A549 (cell line): ENCODE results near the gene CD276. TPM values are rescaled to one million over a fixed set of nuclear protein-coding genes. Genes with fewer than 3 reads are reported as not detected.

ENCODE experiments used
- ATAC-seq, 2 experiments: fragments of 200-7000 bp in 1 of 2; fragments of >200 bp in 1 of 2; cut with Nextera tagmentation in 1 of 2; cut with Tn5 transposase in 1 of 2; 3 replicates each; pipeline versions ENCODE4 v1.8.0 to v1.9.1; 2018 to 2020; ENCODE audit warnings: mild to moderate bottlenecking in 1 of 2, moderate library complexity in 1 of 2
- CTCF ChIA-PET: fragments of 300-600 bp; sonication (Branson Sonifier 250); formaldehyde crosslinking; extraction: SDS; loops from one replicate; lab custom pipeline; 2021; ENCODE audit warnings: antibody characterized with exemption, inconsistent platforms; lab: Yijun Ruan, JAX
- POLR2A ChIA-PET: fragments of 350-600 bp; formaldehyde crosslinking; extraction: SDS; loops from one replicate; lab custom pipeline; 2021; ENCODE audit warnings: antibody characterized with exemption, inconsistent platforms; lab: Yijun Ruan, JAX
- DNase-seq, 2 experiments: peaks; one replicate each; pipeline versions ENCODE4 v3.0.0 to v3.0.0-alpha.2; 2011 to 2016; ENCODE audit warnings: low read depth in 1 of 2, low spot score in 1 of 2
- FAIRE-seq: peaks from 2 replicates; lab custom pipeline; 2011; peaks lifted over from hg19 to GRCh38; lab: Jason Lieb, UNC
- H3K27ac ChIP-seq, 2 experiments: fragments of >200 bp; sonication (Bioruptor Twin); formaldehyde crosslinking; 3 replicates each; pipeline ENCODE4 v1.5.1; 2016 to 2017
- H3K4me1 ChIP-seq: fragments of >200 bp; sonication (Bioruptor Twin); formaldehyde crosslinking; 3 replicates; pipeline ENCODE4 v1.6.1; 2016
- H3K4me2 ChIP-seq: fragments of >200 bp; sonication (Bioruptor Twin); formaldehyde crosslinking; 3 replicates; pipeline ENCODE4 v1.6.1; 2016
- H3K4me3 ChIP-seq: fragments of >200 bp; sonication (Bioruptor Twin); formaldehyde crosslinking; 3 replicates; pipeline ENCODE4 v1.5.1; 2016
- H3K9me3 ChIP-seq: fragments of >200 bp; sonication (Bioruptor Twin); formaldehyde crosslinking; 3 replicates; pipeline ENCODE4 v1.6.1; 2016
- CBX2 ChIP-seq: fragments of 200-600 bp; sonication (generic); IDR thresholded peaks from 2 replicates; pipeline ENCODE4 v1.6.1; 2016; ENCODE audit warnings: low read depth, mild to moderate bottlenecking, borderline replicate concordance
- CBX8 ChIP-seq: fragments of 200-600 bp; sonication (generic); IDR thresholded peaks from 2 replicates; pipeline ENCODE4 v1.6.1; 2016
- CHD4 ChIP-seq: fragments of 200-600 bp; sonication (generic); IDR thresholded peaks from 2 replicates; pipeline ENCODE4 v1.6.1; 2016; ENCODE audit warnings: antibody characterized with exemption, mild to moderate bottlenecking, borderline replicate concordance
- EHF ChIP-seq: fragments of 250-450 bp; sonication (Bioruptor Pico); IDR thresholded peaks from 2 replicates; pipeline ENCODE4 v1.5.0; 2020; ENCODE audit warnings: mild to moderate bottlenecking
- EHMT2 ChIP-seq: fragments of 200-600 bp; sonication (generic); IDR thresholded peaks from 2 replicates; pipeline ENCODE4 v1.6.1; 2016; ENCODE audit warnings: antibody characterized with exemption, low read depth, mild to moderate bottlenecking, moderate library complexity
- EP300 ChIP-seq, 2 experiments: fragments of >200 bp; sonication (Bioruptor Twin); formaldehyde crosslinking; IDR thresholded peaks; 2 replicates in 1 of 2; 3 replicates in 1 of 2; pipeline ENCODE4 v1.6.1; 2016 to 2017
- ESRRA ChIP-seq: fragments of 150-350 bp; IDR thresholded peaks from 2 replicates; pipeline ENCODE4 v1.6.1; 2014; ENCODE audit warnings: mild to moderate bottlenecking, low read length, borderline replicate concordance
- FOSB ChIP-seq: fragments of 250-450 bp; sonication (Bioruptor Pico); IDR thresholded peaks from 2 replicates; pipeline ENCODE4 v1.5.0; 2020; ENCODE audit warnings: mild to moderate bottlenecking, moderate library complexity
- FOXS1 ChIP-seq: fragments of 250-450 bp; sonication (Bioruptor Pico); IDR thresholded peaks from 2 replicates; pipeline ENCODE4 v1.5.0; 2020; ENCODE audit warnings: mild to moderate bottlenecking, moderate library complexity
- GATA3 ChIP-seq: IDR thresholded peaks from 2 replicates; pipeline ENCODE4 v1.6.1; 2012; ENCODE audit warnings: borderline replicate concordance
- HOXB13 ChIP-seq: fragments of 250-450 bp; sonication (Bioruptor Pico); IDR thresholded peaks from 2 replicates; pipeline ENCODE4 v1.5.0; 2020; ENCODE audit warnings: low read depth, mild to moderate bottlenecking, moderate library complexity
- MAX ChIP-seq: IDR thresholded peaks from 2 replicates; pipeline ENCODE4 v1.6.1; 2012
- MAZ ChIP-seq: fragments of 150-350 bp; IDR thresholded peaks from 2 replicates; pipeline ENCODE4 v1.6.1; 2014; ENCODE audit warnings: antibody characterized with exemption, low read depth, low read length, borderline replicate concordance
- NFE2L2 ChIP-seq: fragments of 150-350 bp; conservative IDR thresholded peaks from 2 replicates; pipeline ENCODE4 v1.6.1; 2014; ENCODE audit warnings: low read length
- NR3C1 ChIP-seq: fragments of >200 bp; sonication (Bioruptor Twin); formaldehyde crosslinking; IDR thresholded peaks from 3 replicates; pipeline ENCODE4 v1.6.1; 2017
- PBX3 ChIP-seq: IDR thresholded peaks from 2 replicates; pipeline ENCODE4 v1.6.1; 2012
- RAD21 ChIP-seq, 2 experiments: fragments of >200 bp in 1 of 2; sonication (Bioruptor Twin) in 1 of 2; formaldehyde crosslinking in 1 of 2; IDR thresholded peaks in 1 of 2; conservative IDR thresholded peaks in 1 of 2; 2 replicates in 1 of 2; 3 replicates in 1 of 2; pipeline ENCODE4 v1.6.1; 2012 to 2018; ENCODE audit warnings: inconsistent platforms in 1 of 2
- SREBF2 ChIP-seq: fragments of 450-650 bp; IDR thresholded peaks from 2 replicates; pipeline ENCODE4 v1.6.1; 2014; ENCODE audit warnings: mild to moderate bottlenecking, moderate library complexity
- ZFP36 ChIP-seq: fragments of 450-650 bp; IDR thresholded peaks from 2 replicates; pipeline ENCODE4 v1.6.1; 2014; ENCODE audit warnings: borderline replicate concordance; ENCODE audit not compliant: partially characterized antibody
- WGBS: methylation state at CpG from one replicate; pipeline ENCODE4 v1.1.6; 2017; ENCODE audit errors: missing lambda C conversion rate; 5-methylcytosine and 5-hydroxymethylcytosine counted together
- polyA plus RNA-seq, 4 experiments: library from polyadenylated mRNA; depleted of rRNA in 3 of 4; stranded (reverse); fragments of >200 nt; fragmentation: RNase III in 1 of 4; extraction: RNeasy Plus Mini Kit Qiagen cat#74134 plus additional on column Dnase treatment in 1 of 4; gene quantifications; 2 replicates in 3 of 4; 3 replicates in 1 of 4; pipeline ENCODE4 v1.2.3, GENCODE V29; 2011 to 2017
- TF ChIP-seq, protein P1 (sequence below): fragments of 450-650 bp; IDR thresholded peaks from 2 replicates; pipeline ENCODE4 v1.6.1; 2014; ENCODE audit warnings: antibody characterized with exemption

The CD276 gene
- polyA plus RNA-seq, 2 of the 4 experiments (the other 2 are of a cell fraction): 24.8 to 31.0 TPM

DNA sequence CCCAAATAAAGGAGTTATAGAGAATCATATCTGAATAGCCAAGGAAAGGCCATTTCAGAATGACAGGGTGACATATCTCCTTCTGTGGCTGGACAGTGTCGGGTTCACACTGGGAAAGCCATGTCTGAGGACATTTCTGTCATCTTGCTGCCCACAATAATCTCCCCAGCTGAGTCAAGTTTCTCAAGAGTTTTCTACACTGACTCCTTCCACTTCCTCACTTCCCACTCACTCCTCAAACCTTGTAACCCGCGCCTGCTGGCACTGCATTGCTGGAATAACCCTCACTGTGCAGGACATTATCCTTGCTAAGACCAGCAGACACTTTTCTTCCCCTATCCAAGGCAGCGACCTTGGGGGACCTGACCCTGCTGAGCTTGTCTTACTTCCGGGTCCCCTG is 74.3 kb downstream of the CD276 start:
- ATAC-seq (no peak), DNase-seq (no peak), FAIRE-seq (no peak)
- TF ChIP-seq SREBF2: no peak
- TF ChIP-seq GATA3: no peak
- TF ChIP-seq MAX: no peak
- TF ChIP-seq PBX3: no peak
- TF ChIP-seq EP300 (IDR thresholded peaks at IDR 0.05): no peak
- TF ChIP-seq NR3C1: no peak
- no peak for TF ChIP-seq EHF (CRISPR knock-in tag)
- TF ChIP-seq RAD21 (conservative IDR thresholded peaks at IDR 0.05 in 1 of 2, IDR thresholded peaks at IDR 0.05 in 1 of 2): no peak
- TF ChIP-seq NFE2L2: no peak
- Histone ChIP-seq H3K4me3 (no peak overlapping the region), H3K4me1 (no peaks in the 10 kb centered on the region), H3K4me2 (no peak overlapping the region), H3K9me3 (no peaks in the 10 kb centered on the region), H3K27ac (no peak overlapping the region)
- WGBS: 36% methylated on average over 5 of the region's 5 CpGs
- ChIA-PET CTCF (interaction anchor here (1.0 kb wide), 1 partner anchor 58 kb away, joined by 4 read pairs; no protein-coding TSS in a partner anchor), POLR2A (no interaction called here)

DNA sequence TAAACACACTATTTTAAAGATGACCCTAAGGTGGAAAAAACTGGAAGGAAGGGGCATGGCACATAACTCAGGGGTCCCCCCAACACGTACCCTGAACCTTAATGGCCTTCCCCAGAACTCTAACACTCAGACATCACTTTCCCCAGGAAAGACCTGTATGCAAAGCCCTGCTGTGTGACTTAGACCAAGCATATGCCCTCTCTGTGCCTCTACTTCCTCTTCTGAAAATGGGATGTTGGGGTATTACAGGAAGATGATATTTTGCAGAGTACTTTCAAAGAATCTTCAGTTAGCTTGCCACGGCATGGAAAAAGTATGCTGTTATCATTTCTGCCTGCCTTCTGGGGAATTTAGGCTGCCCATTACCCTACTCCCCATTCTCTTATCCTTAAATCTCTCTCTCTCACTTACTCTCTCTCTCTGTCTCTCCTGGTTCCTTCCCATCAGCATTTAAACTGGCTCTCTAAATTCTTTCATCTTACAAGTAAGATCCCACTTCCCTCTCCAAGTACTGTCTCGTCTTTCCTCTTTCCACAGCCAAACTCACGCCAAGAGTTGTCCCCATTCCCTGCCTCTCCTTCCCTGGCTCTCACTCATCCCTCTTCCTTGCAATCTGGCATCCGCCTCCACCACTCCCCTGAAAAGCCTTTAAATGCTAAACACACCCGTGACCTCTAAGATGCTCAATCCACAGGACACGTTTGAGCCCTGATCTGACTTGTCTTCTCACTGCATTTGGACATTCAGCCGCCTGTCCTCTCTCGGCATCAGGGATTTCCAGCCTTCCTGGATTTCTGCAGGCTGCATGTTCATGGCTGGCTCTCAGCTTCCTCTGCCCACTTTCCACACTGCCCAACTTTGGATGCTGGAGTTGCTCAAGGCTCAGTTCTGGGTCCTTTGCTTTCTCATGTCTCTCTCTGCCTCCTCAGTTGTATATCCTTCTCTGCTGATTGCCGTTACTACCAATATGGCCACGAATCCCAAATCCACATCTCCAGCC is 76.4 kb downstream of the CD276 start:
- ATAC-seq (no peak), FAIRE-seq (no peak), DNase-seq (no peak)
- WGBS: 22% methylated on average over 11 of the region's 11 CpGs
- Histone ChIP-seq H3K4me1 (no peaks in the 10 kb centered on the region), H3K27ac (no peak overlapping the region), H3K4me3 (no peak overlapping the region), H3K4me2 (no peak overlapping the region), H3K9me3 (no peaks in the 10 kb centered on the region)
- CTCF ChIA-PET: no interaction called here
- POLR2A ChIA-PET: no interaction called here
- TF ChIP-seq MAZ (no peak), CHD4 (no peak), EHMT2 (no peak), ZFP36 (no peak), CBX2 (no peak), FOSB (CRISPR knock-in tag) (no peak), ESRRA (no peak)
- TF ChIP-seq, protein P1, sequence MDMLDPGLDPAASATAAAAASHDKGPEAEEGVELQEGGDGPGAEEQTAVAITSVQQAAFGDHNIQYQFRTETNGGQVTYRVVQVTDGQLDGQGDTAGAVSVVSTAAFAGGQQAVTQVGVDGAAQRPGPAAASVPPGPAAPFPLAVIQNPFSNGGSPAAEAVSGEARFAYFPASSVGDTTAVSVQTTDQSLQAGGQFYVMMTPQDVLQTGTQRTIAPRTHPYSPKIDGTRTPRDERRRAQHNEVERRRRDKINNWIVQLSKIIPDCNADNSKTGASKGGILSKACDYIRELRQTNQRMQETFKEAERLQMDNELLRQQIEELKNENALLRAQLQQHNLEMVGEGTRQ: no peak

- DNase-seq: no peak
- no peak for FAIRE-seq
- ATAC-seq: no peak
- Histone ChIP-seq H3K27ac (no peak overlapping the region), H3K4me3 (no peak overlapping the region), H3K9me3 (no peaks in the 10 kb centered on the region), H3K4me1 (no peaks in the 10 kb centered on the region), H3K4me2 (no peak overlapping the region)
- ChIA-PET POLR2A (no interaction called here), CTCF (no interaction called here)
- TF ChIP-seq MAX (no peak), CBX8 (no peak), GATA3 (no peak), NR3C1 (no peak), FOXS1 (CRISPR knock-in tag) (no peak), EHMT2 (no peak), ZFP36 (no peak), HOXB13 (CRISPR knock-in tag) (no peak), EHF (CRISPR knock-in tag) (no peak)
- WGBS: 44% methylated on average over 3 of the region's 3 CpGs
These were observed 79.7 kb downstream of the CD276 start for GRCh38 chr15:73763931-73764330.

Other genes with a start within 250 kb of the CD276 start
- not detected in 2 replicates for gene REC114, start 241.2 kb upstream of the CD276 start, polyA plus RNA-seq (2011; rRNA removed)
- gene REC114, start 241.2 kb upstream of the CD276 start, polyA plus RNA-seq (2017; fragmentation: RNase III; extraction: RNeasy Plus Mini Kit Qiagen cat#74134 plus additional on column Dnase treatment): not detected in 3 replicates
- 201 and 253 TPM in 2 replicates for gene NPTN, start 51.0 kb upstream of the CD276 start, polyA plus RNA-seq (2011; rRNA removed)
- gene NPTN, start 51.0 kb upstream of the CD276 start, polyA plus RNA-seq (2017; fragmentation: RNase III; extraction: RNeasy Plus Mini Kit Qiagen cat#74134 plus additional on column Dnase treatment): 138 to 150 TPM (median 145 TPM) in 3 replicates
- gene INSYN1, start 69.0 kb downstream of the CD276 start, polyA plus RNA-seq (2011; rRNA removed): 0.48 and 0.54 TPM in 2 replicates
- 0.84 to 1.9 TPM (median 1.1 TPM) in 3 replicates for gene INSYN1, start 69.0 kb downstream of the CD276 start, polyA plus RNA-seq (2017; fragmentation: RNase III; extraction: RNeasy Plus Mini Kit Qiagen cat#74134 plus additional on column Dnase treatment)
- not detected in 2 replicates for gene TBC1D21, start 189.2 kb downstream of the CD276 start, polyA plus RNA-seq (2011; rRNA removed)
- gene TBC1D21, start 189.2 kb downstream of the CD276 start, polyA plus RNA-seq (2017; fragmentation: RNase III; extraction: RNeasy Plus Mini Kit Qiagen cat#74134 plus additional on column Dnase treatment): not detected in 3 replicates
- gene LOXL1, start 242.1 kb downstream of the CD276 start, polyA plus RNA-seq (2011; rRNA removed): 0.65 and 0.90 TPM in 2 replicates
- 0.29 to 0.62 TPM (median 0.44 TPM) in 3 replicates for gene LOXL1, start 242.1 kb downstream of the CD276 start, polyA plus RNA-seq (2017; fragmentation: RNase III; extraction: RNeasy Plus Mini Kit Qiagen cat#74134 plus additional on column Dnase treatment)